Measurements from ENCODE around the gene CNTNAP2.
A peak's percentile ranks its signal among the peaks of the same experiment; 100 is the strongest.

Gene CNTNAP2

GRCh38 chr7:146755585-146755984 lies 639.0 kb downstream of the CNTNAP2 start:
- no peak overlapping the region for H3K4me3 ChIP-seq (ENCODE audit: low read depth, low read length)
- TF ChIP-seq CTCF (IDR thresholded peaks at IDR 0.05; ENCODE audit: control insufficient read depth, extremely low read depth, insufficient read depth): no peak
- DNase-seq (ENCODE audit: low read depth): no peak

GRCh38 chr7:146764458-146764857 lies 647.9 kb downstream of the CNTNAP2 start:
- no peak overlapping the region for H3K4me3 ChIP-seq (ENCODE audit: low read depth, low read length)
- no peak for TF ChIP-seq CTCF (IDR thresholded peaks at IDR 0.05; ENCODE audit: control insufficient read depth, extremely low read depth, insufficient read depth)
- DNase-seq (ENCODE audit: low read depth): no peak

GRCh38 chr7:146768957-146769356 lies 652.4 kb downstream of the CNTNAP2 start:
- no peak overlapping the region for H3K4me3 ChIP-seq (ENCODE audit: low read depth, low read length)
- DNase-seq (ENCODE audit: low read depth): no peak
- no peak for TF ChIP-seq CTCF (IDR thresholded peaks at IDR 0.05; ENCODE audit: control insufficient read depth, extremely low read depth, insufficient read depth)

GRCh38 chr7:146772601-146773000 lies 656.0 kb downstream of the CNTNAP2 start:
- no peak overlapping the region for H3K4me3 ChIP-seq (ENCODE audit: low read depth, low read length)
- DNase-seq (ENCODE audit: low read depth): no peak
- TF ChIP-seq CTCF (IDR thresholded peaks at IDR 0.05; ENCODE audit: control insufficient read depth, extremely low read depth, insufficient read depth): peak; percentile 40

GRCh38 chr7:146773506-146773905 lies 656.9 kb downstream of the CNTNAP2 start:
- TF ChIP-seq CTCF (IDR thresholded peaks at IDR 0.05; ENCODE audit: control insufficient read depth, extremely low read depth, insufficient read depth): no peak
- no peak for DNase-seq (ENCODE audit: low read depth)
- H3K4me3 ChIP-seq (ENCODE audit: low read depth, low read length): no peak overlapping the region

GRCh38 chr7:146781352-146782116 lies 664.9 kb downstream of the CNTNAP2 start:
- no peak overlapping the region for H3K4me3 ChIP-seq (ENCODE audit: low read depth, low read length)
- DNase-seq (ENCODE audit: low read depth): peak; percentile 15
- TF ChIP-seq CTCF (IDR thresholded peaks at IDR 0.05; ENCODE audit: control insufficient read depth, extremely low read depth, insufficient read depth): peak; percentile 80

GRCh38 chr7:146787266-146787665 lies 670.7 kb downstream of the CNTNAP2 start:
- TF ChIP-seq CTCF (IDR thresholded peaks at IDR 0.05; ENCODE audit: control insufficient read depth, extremely low read depth, insufficient read depth): no peak
- no peak overlapping the region for H3K4me3 ChIP-seq (ENCODE audit: low read depth, low read length)
- DNase-seq (ENCODE audit: low read depth): no peak
